GM18499 (cell line): ENCODE data around the gene ADGRE1.
"Not testable (repeated sequence)": the region's sequence is repeated elsewhere in the genome, so short reads cannot be mapped to it uniquely, and the experiment has no call there.

Experiments
- ATAC-seq: cut with Tn5 transposase; IDR thresholded peaks from one replicate; pipeline ENCODE4 v1.9.1; 2021; ENCODE audit warnings: moderate number of reproducible peaks; ENCODE audit not compliant: insufficient read depth, unreplicated experiment

ADGRE1 gene, protein sequence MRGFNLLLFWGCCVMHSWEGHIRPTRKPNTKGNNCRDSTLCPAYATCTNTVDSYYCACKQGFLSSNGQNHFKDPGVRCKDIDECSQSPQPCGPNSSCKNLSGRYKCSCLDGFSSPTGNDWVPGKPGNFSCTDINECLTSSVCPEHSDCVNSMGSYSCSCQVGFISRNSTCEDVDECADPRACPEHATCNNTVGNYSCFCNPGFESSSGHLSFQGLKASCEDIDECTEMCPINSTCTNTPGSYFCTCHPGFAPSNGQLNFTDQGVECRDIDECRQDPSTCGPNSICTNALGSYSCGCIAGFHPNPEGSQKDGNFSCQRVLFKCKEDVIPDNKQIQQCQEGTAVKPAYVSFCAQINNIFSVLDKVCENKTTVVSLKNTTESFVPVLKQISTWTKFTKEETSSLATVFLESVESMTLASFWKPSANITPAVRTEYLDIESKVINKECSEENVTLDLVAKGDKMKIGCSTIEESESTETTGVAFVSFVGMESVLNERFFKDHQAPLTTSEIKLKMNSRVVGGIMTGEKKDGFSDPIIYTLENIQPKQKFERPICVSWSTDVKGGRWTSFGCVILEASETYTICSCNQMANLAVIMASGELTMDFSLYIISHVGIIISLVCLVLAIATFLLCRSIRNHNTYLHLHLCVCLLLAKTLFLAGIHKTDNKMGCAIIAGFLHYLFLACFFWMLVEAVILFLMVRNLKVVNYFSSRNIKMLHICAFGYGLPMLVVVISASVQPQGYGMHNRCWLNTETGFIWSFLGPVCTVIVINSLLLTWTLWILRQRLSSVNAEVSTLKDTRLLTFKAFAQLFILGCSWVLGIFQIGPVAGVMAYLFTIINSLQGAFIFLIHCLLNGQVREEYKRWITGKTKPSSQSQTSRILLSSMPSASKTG

DNA sequence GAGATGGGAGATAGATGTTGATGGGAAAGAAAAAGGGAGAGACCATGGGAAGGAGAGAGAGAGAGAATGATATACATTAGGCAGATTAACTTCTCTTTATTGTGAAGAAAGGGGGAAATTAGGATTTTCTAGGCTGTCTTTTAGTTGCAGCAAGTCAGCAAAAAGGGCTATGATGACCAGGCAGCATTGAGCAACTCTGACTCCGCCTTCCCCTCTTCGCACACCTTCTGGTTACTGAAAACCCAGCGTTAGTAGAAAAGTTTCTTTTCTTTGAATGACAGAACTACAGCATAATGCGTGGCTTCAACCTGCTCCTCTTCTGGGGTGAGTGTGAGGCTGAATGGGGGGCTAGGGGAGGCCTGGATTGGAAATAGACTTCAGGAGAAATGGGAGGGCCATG lies at the start of gene ADGRE1:
ADGRE1 (plus strand) TSS at position 264 of the 400 bp plus-strand sequence; CDS start at position 294, 30 bp downstream.
- no peak for ATAC-seq

DNA sequence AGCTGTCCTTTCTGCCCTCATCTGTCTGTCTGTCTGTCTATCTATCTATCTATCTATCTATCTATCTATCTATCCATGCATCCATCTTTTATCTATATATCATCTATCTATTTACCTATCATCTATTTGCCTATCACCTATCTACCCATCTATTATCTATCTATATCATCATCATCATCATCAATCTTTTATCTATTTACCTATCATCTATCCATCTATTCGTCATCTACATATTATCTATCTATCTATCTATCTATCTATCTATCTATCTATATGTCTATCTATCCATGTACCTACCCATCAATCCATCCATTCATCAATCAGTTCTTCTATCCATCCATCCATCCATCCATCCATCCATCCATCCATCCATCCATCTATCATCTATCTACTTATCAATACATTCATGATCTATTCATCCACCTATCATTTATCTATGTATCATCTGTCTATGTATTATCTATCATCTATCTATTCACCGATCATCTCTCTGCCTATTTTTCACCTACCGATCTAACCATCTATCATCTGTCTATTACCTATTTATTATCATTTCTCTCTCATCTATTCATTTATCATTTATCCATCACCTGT lies 49.2 kb upstream of the ADGRE1 start:
- ATAC-seq = no peak

DNA sequence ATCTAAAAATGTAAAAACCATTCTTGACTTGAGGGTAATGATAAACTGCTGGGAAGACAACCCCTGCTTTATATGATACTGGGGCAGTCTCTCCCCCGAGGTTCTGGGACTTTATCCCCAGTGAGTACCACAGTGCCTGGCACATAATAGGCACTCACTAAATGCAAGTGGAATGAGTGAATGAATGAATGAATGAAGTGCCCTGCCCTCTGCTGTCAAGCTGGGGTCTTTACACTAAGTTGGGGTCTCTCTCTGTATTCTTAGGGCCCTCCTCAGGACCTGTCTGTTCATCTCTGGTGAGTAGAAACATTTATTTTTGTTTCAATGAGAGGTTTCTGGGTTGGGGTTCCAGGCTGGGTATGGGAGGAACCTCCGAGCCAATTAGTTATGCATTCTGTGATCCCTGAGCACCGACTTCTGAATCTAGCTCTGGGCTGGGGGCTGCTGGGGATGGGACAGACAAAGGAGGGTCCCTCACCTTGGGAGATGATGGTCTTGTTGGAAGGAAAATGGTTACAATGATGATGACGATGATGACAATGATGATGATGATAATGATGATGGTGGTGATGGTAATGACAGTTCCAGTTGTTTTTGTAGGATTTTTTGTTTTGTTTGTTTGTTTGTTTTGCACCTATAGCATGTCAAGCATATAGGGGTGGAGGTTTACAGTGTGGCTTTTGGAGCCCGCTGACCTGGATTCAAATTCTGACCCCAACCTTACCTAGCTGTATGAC lies 44.3 kb upstream of the ADGRE1 start:
- ATAC-seq = no peak

DNA sequence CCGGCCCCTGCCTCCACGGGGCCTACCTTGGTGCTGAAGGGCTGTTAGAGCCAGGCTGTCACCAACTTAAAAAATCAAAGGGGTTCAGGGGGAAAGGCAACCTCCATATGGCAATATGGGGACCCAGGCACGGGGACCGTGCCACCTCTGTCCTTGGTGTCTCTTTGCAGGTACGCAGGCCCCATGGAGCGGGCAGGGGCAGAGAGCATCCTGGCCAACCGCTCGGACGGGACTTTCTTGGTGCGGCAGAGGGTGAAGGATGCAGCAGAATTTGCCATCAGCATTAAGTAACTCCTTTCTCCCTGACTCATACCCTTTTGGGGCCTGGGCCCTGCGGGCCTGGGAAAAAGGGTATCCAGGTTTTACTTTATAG lies 39.6 kb upstream of the ADGRE1 start:
- ATAC-seq = no peak

DNA sequence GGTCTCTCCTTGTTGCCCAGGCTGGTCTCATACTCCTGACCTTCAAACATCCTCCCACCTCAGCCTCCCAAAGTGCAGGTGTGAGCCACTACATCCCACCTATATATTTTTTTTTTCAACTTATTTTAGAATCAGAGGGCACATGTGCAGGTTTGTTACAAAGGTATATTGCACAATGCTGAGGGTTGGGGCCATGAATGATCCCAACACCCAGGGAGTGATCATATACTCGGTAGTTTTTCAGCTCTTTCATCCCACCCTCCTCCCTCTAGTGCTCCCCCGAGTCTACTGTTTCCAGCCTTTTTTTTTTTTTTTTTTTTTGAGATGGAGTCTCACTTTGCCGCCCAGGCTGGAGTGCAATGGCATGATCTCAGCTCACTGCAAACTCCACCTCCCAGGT lies 38.4 kb upstream of the ADGRE1 start:
- no peak for ATAC-seq

DNA sequence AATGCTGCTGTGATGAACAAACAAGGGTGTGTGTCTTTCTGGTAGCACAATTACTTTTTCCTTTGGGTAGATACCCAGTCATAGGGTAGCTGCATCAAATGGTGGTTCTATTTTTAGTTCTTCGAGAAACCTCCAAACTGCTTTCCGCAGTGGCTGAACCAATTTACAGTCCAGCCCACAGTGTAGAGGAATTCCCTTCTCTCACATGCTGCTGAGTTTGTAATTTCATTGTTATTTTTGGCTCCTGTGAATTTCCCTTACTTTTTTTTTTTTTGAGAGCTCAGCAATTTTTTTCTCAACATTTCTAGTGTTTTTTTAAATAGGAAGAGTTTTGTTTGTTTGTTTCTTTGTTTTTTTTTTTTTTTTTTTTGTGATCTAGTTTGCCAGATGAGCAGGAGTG lies 37.5 kb upstream of the ADGRE1 start:
- no peak for ATAC-seq

DNA sequence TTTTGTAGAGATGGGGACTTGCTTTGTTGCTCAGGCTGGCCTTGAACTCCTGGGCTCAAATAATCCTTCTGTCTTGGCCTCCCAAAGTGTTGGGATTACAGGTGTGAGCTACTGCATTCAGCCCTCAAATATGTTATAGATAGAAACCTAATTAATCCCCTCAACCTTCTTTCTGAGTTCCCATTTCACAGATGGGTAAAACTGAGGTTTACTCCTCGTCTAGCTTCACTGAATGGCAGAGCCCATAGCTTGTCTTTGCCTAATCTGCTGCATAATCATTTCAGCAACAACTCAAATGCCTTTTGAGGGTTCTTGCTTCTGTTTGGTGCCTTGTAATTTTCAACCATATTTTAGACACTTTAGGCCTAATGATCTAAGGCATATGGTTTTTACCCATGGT lies 36.0 kb upstream of the ADGRE1 start:
- ATAC-seq = no peak

DNA sequence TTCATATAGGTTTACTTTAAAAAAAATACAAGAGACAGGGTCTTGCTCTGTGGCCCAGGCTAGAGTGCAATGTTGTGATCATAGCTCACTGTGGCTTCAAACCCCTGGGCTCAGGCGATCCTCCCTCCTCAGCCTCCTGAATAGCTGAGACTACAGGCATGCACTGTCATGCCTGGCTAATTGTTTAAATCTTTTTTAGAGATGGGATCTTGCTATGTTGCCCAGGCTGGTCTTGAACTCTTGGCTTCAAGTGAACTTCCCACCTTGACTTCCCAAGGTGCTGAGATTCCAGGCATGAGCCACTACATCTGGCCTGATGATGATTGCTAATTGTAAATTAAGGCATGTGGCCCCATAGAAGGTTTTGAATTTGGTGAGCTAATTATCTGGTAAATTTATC lies 35.4 kb upstream of the ADGRE1 start:
- ATAC-seq = no peak

DNA sequence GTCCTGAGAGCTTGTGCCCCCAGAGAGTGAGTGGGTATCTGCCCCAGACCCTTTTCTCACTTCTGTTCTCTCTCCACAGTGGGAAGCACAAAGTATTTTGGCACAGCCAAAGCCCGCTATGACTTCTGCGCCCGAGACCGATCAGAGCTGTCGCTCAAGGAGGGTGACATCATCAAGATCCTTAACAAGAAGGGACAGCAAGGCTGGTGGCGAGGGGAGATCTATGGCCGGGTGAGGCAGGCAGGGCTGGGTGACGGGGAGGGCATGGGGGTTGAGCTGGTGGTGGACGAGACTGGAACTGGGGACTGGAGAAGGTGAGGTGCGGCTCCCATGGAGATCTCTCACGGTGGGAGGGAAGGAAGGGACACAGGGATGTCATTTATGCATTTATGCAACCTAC lies 33.5 kb upstream of the ADGRE1 start:
- no peak for ATAC-seq

DNA sequence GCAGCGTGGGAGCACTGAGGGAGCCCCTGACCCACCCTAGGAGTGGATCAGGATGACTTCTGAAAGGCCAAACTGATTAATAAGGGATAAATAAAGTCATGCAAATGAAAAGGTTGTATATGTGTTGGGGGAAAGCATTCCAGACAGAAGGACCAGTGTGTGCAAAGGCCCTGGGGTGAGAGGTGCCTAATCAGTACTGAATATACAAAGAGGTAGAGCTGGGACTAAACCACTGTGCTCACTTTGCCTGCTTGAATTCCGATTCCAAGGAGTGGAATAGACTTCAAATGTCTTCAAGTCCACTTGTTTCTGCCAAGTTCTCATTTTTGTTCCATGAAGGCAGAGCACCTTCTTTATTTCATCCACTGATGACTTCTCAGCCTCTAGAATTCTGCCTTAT lies 32.6 kb upstream of the ADGRE1 start:
- no peak for ATAC-seq

DNA sequence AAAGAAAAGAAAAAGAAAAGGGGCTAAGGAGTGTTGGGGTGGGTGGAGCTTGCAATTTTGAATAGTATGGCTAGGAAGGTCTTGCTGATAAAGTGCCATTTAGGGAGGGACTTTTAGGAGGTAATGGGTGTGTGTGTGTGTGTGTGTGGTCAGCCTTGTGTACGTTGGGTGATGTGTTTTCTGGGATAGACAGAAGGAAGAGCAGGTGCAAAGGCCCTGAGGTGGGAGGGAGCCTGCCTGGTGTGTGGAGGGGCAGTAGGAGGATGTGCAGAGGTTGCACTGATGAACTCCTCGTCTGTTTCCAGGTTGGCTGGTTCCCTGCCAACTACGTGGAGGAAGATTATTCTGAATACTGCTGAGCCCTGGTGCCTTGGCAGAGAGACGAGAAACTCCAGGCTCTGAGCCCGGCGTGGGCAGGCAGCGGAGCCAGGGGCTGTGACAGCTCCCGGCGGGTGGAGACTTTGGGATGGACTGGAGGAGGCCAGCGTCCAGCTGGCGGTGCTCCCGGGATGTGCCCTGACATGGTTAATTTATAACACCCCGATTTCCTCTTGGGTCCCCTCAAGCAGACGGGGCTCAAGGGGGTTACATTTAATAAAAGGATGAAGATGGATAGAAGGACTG lies 30.5 kb upstream of the ADGRE1 start:
- ATAC-seq = no peak

DNA sequence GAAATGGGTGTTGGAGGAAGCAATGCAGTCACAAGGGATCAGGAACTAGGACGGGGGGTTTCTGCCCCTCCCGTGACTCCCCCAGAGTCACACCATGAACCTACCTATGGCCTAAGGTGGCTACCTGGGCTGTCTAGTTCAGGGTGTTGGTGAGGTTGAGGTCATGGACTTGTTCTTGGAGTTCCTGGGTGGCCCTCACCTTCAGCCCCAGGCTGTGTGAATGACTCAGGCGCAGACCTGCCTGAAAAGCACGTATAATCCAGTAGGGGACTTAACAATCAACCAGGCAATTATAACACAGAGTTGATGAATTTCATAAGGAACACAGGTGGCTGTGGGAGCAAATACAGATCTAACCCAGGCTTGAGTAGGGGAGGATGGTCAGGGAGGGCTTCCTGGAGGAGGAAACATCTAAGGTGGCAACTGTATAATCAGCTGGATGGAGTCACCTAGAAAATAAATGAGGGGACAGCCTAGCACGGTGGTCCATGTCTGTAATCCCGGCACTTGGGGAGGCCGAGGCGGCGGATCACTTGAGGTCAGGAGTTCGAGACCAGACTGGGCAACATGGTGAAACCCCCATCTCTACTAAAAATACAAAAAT lies 25.6 kb upstream of the ADGRE1 start:
- no peak for ATAC-seq

DNA sequence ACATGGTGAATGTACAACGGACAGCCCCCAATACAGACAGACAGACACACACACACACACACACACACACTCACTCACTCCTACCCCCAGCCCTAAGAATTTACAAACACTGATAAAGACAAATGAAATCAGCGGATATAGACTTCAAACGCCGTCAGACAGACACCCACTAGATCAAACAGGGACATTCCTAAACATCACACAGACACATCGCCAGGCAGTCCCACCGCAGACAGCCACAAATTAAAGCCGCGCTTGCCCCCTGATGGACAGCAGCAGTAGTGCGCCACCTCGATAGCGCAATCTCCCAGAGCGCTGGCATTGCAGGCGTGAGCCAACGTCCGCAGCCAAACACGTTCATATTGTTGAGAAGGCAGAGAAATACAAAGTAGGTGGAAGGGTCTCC lies 24.7 kb upstream of the ADGRE1 start:
- ATAC-seq = no peak

DNA sequence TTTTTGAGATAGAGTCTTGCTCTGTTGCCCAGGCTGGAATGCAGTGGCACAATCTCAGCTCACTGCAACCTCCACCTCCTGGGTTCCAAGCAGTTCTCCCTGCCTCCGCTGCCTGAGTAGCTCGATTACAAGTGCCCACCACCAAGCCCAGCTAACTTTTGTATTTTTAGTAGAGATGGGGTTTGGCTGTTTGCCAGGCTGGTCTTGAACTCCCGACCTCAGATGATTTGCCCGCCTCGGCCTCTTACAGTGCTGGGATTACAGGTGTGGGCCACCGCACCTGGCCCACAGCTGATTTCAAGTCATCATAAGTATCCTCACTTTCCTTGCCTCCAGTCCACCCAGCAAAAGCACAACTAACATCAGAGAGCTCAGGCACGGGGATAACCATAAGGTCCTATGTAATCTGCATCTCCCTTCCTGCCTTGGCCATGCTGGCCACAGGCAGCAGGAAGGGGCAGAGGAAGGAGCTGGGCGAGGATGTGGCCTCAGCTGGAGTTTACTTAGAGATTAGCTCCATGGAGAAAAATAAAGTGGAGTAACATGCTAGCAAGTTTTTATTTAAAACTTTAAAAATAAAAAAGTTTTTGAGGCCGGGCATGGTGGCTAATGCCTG lies 22.9 kb upstream of the ADGRE1 start:
- no peak for ATAC-seq

DNA sequence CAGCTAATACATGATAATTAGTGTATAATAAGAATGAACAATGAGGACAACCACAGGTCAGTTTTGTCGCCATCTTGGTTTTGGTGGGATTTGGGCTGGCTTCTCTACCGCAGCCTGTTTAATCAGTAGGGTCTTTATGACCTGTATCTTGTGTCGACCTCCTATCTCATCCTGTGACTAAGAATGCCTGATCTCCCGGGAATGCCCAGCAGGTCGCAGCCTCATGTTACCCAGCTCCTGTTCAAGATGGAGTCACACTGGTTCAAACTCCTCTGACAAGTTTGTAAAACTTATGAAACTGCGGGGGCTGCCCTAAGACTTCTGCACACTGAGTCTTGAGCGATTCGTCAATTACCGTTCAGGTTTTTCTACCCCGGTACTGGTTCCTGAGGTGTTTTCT lies 21.5 kb upstream of the ADGRE1 start:
- ATAC-seq = no peak

DNA sequence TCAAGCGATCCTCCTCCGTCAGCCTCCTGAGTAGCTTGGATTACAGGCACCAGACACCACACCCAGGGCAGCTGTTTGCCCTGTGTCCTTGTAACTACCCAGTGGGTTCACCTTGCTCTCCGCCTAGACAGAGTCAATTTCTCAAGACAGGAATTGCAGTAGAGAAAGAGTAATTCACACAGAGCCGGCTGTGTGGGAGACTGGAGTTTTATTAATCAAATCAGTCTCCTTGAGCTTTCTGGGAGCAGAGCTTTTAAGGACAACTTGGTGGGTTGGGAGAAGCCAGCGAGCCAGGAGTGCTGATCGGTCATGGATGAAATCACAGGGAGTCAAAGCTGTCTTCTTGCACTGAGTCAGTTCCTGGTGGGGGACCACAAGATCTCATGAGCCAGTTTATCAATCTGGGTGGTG lies 20.6 kb upstream of the ADGRE1 start:
- ATAC-seq = no peak

DNA sequence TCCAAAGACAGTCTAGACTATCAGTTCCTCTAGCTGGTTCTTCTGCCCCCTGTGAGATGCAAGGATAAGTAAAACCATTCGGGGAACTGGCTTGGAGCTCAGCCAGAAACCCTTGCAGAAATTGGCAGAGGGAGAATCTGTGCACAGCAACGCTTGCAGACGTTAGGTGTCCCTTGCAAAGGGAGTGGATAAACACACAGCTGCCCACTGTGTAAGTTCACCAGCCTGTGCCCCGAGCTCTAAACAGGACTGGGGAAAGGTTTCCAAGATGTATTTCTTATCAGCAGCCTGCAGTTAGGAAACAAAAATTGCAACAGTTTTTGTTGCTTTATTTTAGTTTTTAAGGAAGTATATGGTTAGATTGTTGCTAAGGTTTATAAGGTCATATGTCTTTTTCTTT lies 19.0 kb upstream of the ADGRE1 start:
- ATAC-seq = no peak

DNA sequence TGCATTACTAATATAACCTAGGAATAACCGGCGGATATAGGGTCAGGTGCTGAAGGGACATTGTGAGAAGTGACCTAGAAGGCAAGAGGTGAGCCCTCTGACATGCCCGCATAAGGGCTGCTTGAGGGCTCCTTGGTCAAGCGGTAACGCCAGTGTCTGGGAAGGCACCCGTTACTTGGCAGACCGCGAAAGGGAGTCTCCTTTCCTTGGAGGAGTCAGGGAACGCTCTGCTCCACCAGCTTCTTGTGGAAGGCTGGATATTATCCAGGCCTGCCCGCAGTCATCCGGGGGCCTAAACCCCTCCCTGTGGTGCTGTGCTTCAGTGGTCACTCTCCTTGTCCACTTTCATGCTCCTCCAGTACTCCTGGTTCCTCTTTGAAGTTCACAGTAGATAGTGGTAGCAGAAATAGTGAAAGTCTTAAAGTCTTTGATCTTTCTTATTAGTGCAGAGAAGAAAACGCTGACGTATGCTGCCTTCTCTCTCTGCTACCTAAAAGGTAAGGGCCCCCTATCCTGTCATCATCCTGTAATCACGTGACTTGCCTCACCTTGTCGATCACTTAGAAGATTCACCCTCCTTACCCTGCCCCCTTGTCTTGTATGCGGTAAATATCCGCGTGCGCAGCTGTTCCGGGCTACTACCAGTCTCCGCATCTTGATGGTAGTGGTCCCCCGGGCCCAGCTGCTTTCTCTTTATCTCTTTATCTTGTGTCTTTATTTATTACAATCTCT lies 18.1 kb upstream of the ADGRE1 start:
- not testable (repeated sequence) for ATAC-seq
